BLaER1 (cell line): ENCODE results near the gene IGF2.
"Not testable (repeated sequence)": the region's sequence is repeated elsewhere in the genome, so short reads cannot be mapped to it uniquely, and the experiment has no call there.

Source experiments
- H3K27ac ChIP-seq: shearing (Covaris generic); formaldehyde crosslinking; 2 replicates; pipeline ENCODE4 v1.8.1; 2022
- H3K27me3 ChIP-seq: shearing (Covaris generic); formaldehyde crosslinking; 2 replicates; pipeline ENCODE4 v1.8.1; 2022
- H3K36me3 ChIP-seq: shearing (Covaris generic); formaldehyde crosslinking; 2 replicates; pipeline ENCODE4 v1.8.1; 2022
- H3K4me1 ChIP-seq: shearing (Covaris generic); formaldehyde crosslinking; 2 replicates; pipeline ENCODE4 v1.8.1; 2022
- H3K4me2 ChIP-seq: shearing (Covaris generic); formaldehyde crosslinking; 2 replicates; pipeline ENCODE4 v1.8.1; 2022
- H3K4me3 ChIP-seq: shearing (Covaris generic); formaldehyde crosslinking; 2 replicates; pipeline ENCODE4 v1.8.1; 2022
- H3K9ac ChIP-seq: shearing (Covaris generic); formaldehyde crosslinking; 2 replicates; pipeline ENCODE4 v1.8.1; 2022
- H3K9me3 ChIP-seq: shearing (Covaris generic); formaldehyde crosslinking; 2 replicates; pipeline ENCODE4 v1.8.1; 2022
- H4K20me1 ChIP-seq: shearing (Covaris generic); formaldehyde crosslinking; 2 replicates; pipeline ENCODE4 v1.8.1; 2022
- Cebpa-rat ChIP-seq: shearing (Covaris generic); IDR thresholded peaks from 2 replicates; pipeline ENCODE4 v1.8.1; 2022

IGF2 gene

GRCh38 chr11:2179516-2179915, 40.3 kb upstream of the IGF2 start:
- Histone ChIP-seq H3K36me3 (no peaks in the 10 kb centered on the region), H3K27me3 (peaks cover 6% of the 10 kb centered on the region; the same call in 1 of the 2 replicates), H3K4me1 (peaks cover 37% of the 10 kb centered on the region), H3K27ac (no peak overlapping the region), H3K4me3 (no peak overlapping the region), H3K9me3 (no peaks in the 10 kb centered on the region), H3K4me2 (peak overlapping the region; percentile 77), H4K20me1 (peaks cover 12% of the 10 kb centered on the region; the same call in 1 of the 2 replicates), H3K9ac (no peak overlapping the region)
- TF ChIP-seq Cebpa-rat, result no peak

DNA sequence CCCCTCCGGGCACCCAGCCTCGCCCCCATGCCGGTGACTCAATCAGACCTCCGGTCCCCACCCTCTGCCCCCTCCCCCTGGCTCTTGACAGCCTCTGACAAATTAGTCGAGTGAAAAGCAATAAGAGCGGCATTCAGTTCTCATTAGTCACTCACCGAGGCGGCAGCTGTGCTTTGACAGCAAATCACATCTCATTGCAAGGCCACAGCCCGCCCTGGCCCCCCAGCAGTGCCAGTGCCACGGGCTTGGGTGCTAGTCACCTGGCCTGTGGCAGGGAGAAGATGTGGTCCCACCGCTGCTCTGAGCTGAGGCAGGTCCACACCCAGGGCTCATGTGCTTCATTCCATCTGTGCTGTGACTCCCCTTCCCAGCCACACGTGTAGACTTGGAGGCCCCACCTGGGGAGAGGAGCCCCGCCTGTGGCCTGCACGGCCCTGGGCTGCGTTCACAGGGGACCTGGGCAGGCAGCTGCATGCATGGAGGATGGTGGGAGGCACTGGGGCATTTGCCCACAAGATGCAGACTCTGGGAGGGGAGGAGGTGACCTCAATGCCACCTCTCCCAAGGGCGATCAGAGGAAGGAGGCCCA, 39.8 kb upstream of the IGF2 start:
- H3K4me2 ChIP-seq, result peak overlapping the region; percentile 77
- H3K36me3 ChIP-seq, result no peaks in the 10 kb centered on the region
- no peak overlapping the region for H3K27ac ChIP-seq
- peaks cover 37% of the 10 kb centered on the region for H3K4me1 ChIP-seq
- H3K9me3 ChIP-seq, result no peaks in the 10 kb centered on the region
- no peak for TF ChIP-seq Cebpa-rat
- no peak overlapping the region for H3K9ac ChIP-seq
- peaks cover 6% of the 10 kb centered on the region; the same call in 1 of the 2 replicates for H3K27me3 ChIP-seq
- no peak overlapping the region for H3K4me3 ChIP-seq
- peaks cover 12% of the 10 kb centered on the region; the same call in 1 of the 2 replicates for H4K20me1 ChIP-seq

GRCh38 chr11:2178055-2178773, 39.0 kb upstream of the IGF2 start:
- H3K9ac ChIP-seq, H3K27ac ChIP-seq, H3K9me3 ChIP-seq, H3K4me3 ChIP-seq, H3K36me3 ChIP-seq, H3K27me3 ChIP-seq: not testable (repeated sequence)
- peaks cover 12% of the 10 kb centered on the region; the same call in 1 of the 2 replicates for H4K20me1 ChIP-seq
- peaks cover 36% of the 10 kb centered on the region for H3K4me1 ChIP-seq
- peak overlapping the region; percentile 77 for H3K4me2 ChIP-seq

DNA sequence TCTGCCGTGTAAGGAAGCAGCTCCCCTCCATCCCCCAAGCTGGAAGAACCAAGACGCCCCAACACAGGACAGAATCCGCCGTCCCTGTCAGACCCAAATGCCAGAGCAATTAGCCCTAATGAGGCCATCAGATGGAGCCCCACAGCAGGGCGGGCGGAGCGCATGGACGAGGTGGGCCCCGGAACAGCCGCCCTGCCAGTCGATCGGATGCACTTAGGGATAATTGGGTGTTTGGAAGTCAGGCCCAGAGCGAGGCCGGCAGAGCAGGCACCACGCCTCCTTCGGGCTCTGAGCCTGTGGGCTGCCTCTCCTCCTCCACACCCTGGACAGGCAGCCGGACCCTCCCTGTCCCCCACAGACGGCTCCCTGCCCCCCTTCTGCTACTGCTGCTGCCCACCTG, 37.9 kb upstream of the IGF2 start:
- Histone ChIP-seq H3K36me3 (no peaks in the 10 kb centered on the region), H3K4me2 (no peak overlapping the region), H3K9me3 (no peaks in the 10 kb centered on the region), H3K4me3 (no peak overlapping the region), H3K27ac (no peak overlapping the region), H3K9ac (no peak overlapping the region), H3K4me1 (peaks cover 30% of the 10 kb centered on the region), H4K20me1 (peaks cover 12% of the 10 kb centered on the region; the same call in 1 of the 2 replicates), H3K27me3 (peaks cover 7% of the 10 kb centered on the region; the same call in 1 of the 2 replicates)
- no peak for TF ChIP-seq Cebpa-rat

DNA sequence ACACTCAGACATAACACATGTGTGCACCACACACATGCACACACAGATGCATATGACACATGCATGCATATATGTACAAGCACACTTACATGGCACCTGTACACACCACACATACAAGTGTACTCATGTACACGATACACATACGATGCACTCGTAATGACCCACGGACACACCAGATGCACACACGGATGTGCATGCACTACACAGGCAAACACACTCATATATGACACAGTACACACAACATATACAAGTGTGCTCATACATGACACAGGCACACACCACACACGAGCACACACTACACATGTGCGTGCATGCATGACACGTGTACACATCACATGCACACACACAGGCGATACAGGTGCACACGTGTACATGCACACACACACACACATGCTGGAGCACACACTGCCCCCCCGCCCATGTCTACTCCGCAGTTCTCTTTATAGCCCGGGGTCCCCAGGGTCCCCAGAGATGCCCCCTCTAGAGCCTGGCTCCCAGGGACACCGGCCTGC, 37.3 kb upstream of the IGF2 start:
- peaks cover 12% of the 10 kb centered on the region; the same call in 1 of the 2 replicates for H4K20me1 ChIP-seq
- no peaks in the 10 kb centered on the region for H3K9me3 ChIP-seq
- H3K9ac ChIP-seq, result no peak overlapping the region
- H3K27me3 ChIP-seq, result peaks cover 14% of the 10 kb centered on the region; the same call in 1 of the 2 replicates
- H3K4me1 ChIP-seq, result peaks cover 30% of the 10 kb centered on the region
- H3K4me2 ChIP-seq, result no peak overlapping the region
- TF ChIP-seq Cebpa-rat, result no peak
- no peaks in the 10 kb centered on the region for H3K36me3 ChIP-seq
- H3K27ac ChIP-seq, result no peak overlapping the region
- no peak overlapping the region for H3K4me3 ChIP-seq

- H3K27me3 ChIP-seq, result peaks cover 20% of the 10 kb centered on the region; the same call in 1 of the 2 replicates
Observed at GRCh38 chr11:2175659-2176058, 36.5 kb upstream of the IGF2 start.

GRCh38 chr11:2174361-2174760, 35.2 kb upstream of the IGF2 start:
- no peak overlapping the region for H3K9ac ChIP-seq
- no peak overlapping the region for H3K27ac ChIP-seq
- no peak for TF ChIP-seq Cebpa-rat
- H4K20me1 ChIP-seq, result peaks cover 14% of the 10 kb centered on the region; the same call in 1 of the 2 replicates
- no peaks in the 10 kb centered on the region for H3K9me3 ChIP-seq
- no peak overlapping the region for H3K4me2 ChIP-seq
- H3K4me3 ChIP-seq, result no peak overlapping the region
- peaks cover 26% of the 10 kb centered on the region for H3K27me3 ChIP-seq
- H3K36me3 ChIP-seq, result no peaks in the 10 kb centered on the region
- H3K4me1 ChIP-seq, result peaks cover 17% of the 10 kb centered on the region

More at GRCh38 chr11:2175659-2176058, 36.5 kb upstream of the IGF2 start:
- Histone ChIP-seq H3K27ac (no peak overlapping the region), H3K36me3 (no peaks in the 10 kb centered on the region), H3K9ac (no peak overlapping the region), H3K4me3 (no peak overlapping the region), H3K4me2 (no peak overlapping the region), H3K9me3 (no peaks in the 10 kb centered on the region), H3K4me1 (peaks cover 22% of the 10 kb centered on the region), H4K20me1 (peaks cover 12% of the 10 kb centered on the region; the same call in 1 of the 2 replicates)
- TF ChIP-seq Cebpa-rat, result no peak

GRCh38 chr11:2173761-2174160, 34.6 kb upstream of the IGF2 start:
- Histone ChIP-seq H3K4me2 (no peak overlapping the region), H3K9ac (no peak overlapping the region), H4K20me1 (peaks cover 14% of the 10 kb centered on the region; the same call in 1 of the 2 replicates), H3K4me3 (no peak overlapping the region), H3K4me1 (peaks cover 15% of the 10 kb centered on the region), H3K27ac (no peak overlapping the region), H3K27me3 (peaks cover 32% of the 10 kb centered on the region), H3K36me3 (no peaks in the 10 kb centered on the region), H3K9me3 (no peaks in the 10 kb centered on the region)
- TF ChIP-seq Cebpa-rat, result no peak

DNA sequence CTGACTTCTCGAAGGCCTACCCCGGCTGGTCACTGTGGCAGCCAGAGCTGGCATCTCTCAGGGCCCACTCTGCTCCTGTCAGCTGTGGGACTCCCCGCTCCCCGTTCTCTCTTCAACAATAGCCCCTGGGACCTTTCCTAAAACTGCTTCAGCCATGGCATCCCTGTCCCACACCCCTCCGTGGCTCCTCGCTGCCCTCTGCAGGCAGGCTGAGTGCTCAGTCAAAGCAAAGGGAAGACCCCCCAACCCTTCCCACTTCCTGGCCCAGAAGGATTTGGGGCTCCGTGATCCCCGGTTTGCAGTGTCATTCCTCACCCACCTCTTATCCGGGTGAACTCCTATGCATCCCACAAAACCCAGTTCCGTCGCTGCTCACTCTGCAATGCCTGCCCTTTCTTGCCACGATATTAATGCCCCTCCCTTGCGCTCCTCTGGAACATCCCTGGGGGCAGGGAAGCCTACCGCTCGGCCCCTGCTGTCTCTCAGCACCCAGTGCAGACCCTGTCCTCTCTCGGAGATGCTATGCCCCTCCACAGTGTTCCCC, 34.0 kb upstream of the IGF2 start:
- Histone ChIP-seq H4K20me1 (peaks cover 14% of the 10 kb centered on the region; the same call in 1 of the 2 replicates), H3K4me2 (no peak overlapping the region), H3K9ac (no peak overlapping the region), H3K27me3 (peaks cover 35% of the 10 kb centered on the region), H3K9me3 (no peaks in the 10 kb centered on the region), H3K27ac (no peak overlapping the region), H3K4me1 (peaks cover 11% of the 10 kb centered on the region; the same call in 1 of the 2 replicates), H3K36me3 (no peaks in the 10 kb centered on the region), H3K4me3 (no peak overlapping the region)
- TF ChIP-seq Cebpa-rat, result no peak

DNA sequence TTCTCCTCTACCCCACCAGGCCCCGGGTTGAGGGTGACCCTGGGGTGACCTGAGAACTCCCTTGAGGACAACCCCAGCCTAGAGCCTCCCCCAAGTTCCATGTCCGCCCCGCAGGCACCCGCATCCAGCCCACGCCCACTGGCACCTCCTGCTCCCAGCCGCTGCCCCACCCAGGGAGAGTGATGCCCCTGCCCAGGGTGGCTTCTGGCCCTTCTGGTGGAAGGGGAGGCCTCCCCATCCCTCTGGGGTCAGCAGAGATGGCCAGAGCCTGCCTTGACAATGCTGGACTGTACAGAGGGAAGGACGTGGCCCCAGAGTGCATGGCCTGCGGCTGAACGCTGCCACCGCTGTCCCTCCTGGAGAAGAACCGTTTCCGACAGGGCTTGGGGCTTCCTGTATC, 33.5 kb upstream of the IGF2 start:
- no peak overlapping the region for H3K9ac ChIP-seq
- H3K27me3 ChIP-seq, result peaks cover 41% of the 10 kb centered on the region
- H3K36me3 ChIP-seq, result no peaks in the 10 kb centered on the region
- H3K4me2 ChIP-seq, result no peak overlapping the region
- peaks cover 11% of the 10 kb centered on the region; the same call in 1 of the 2 replicates for H3K4me1 ChIP-seq
- H3K9me3 ChIP-seq, result no peaks in the 10 kb centered on the region
- TF ChIP-seq Cebpa-rat, result no peak
- no peak overlapping the region for H3K27ac ChIP-seq
- no peak overlapping the region for H3K4me3 ChIP-seq
- peaks cover 19% of the 10 kb centered on the region; the same call in 1 of the 2 replicates for H4K20me1 ChIP-seq
